GM21786 (cell line): ENCODE measurements around the gene C1orf210.

Experiments used
- ATAC-seq: cut with Tn5 transposase; IDR thresholded peaks from one replicate; pipeline ENCODE4 v1.9.1; 2021; ENCODE audit not compliant: unreplicated experiment

The C1orf210 gene

DNA sequence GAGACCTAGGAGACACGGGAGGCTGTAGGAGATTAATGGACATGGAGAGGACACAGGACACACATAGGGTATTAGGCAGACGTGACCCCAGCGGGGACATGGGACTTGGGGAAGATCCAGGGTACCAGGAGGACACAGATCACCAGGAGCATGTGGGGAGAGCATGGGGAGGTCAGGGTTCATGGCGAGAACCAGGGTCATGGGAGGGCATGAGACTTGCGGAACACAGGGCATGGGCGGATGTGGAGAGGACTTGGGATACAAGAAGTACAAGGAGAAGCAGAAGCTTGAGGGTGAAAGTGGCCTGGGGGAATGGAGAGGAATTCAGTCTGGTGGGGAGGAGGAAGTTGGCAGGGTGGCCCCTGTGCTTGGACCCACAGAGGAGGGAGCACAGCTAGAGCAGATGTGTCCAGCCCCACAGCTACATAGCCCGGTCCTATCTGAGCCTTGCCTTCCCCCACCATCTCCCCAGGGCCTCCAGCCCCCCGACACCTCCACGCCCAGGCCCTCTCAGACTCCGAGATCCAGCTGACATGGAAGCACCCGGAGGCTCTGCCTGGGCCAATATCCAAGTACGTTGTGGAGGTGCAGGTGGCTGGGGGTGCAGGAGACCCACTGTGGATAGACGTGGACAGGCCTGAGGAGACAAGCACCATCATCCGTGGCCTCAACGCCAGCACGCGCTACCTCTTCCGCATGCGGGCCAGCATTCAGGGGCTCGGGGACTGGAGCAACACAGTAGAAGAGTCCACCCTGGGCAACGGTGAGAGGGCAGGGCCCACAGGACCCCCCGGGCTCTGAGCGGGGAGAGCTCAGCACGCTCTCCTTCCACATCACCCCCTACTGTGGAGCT lies 27.5 kb upstream of the C1orf210 start:
- ATAC-seq, result no peak

DNA sequence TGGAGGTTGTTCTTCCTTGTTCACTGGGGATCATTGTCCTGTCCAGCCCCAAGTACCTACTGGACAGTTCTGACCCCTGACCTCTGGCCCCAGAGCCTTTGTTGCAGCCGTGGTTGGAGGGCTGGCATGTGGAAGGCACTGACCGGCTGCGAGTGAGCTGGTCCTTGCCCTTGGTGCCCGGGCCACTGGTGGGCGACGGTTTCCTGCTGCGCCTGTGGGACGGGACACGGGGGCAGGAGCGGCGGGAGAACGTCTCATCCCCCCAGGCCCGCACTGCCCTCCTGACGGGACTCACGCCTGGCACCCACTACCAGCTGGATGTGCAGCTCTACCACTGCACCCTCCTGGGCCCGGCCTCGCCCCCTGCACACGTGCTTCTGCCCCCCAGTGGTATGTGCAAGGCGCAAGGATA lies 26.8 kb upstream of the C1orf210 start:
- no peak for ATAC-seq

- no peak for ATAC-seq
Measured at GRCh38 chr1:43311521-43311920, 26.1 kb upstream of the C1orf210 start.

DNA sequence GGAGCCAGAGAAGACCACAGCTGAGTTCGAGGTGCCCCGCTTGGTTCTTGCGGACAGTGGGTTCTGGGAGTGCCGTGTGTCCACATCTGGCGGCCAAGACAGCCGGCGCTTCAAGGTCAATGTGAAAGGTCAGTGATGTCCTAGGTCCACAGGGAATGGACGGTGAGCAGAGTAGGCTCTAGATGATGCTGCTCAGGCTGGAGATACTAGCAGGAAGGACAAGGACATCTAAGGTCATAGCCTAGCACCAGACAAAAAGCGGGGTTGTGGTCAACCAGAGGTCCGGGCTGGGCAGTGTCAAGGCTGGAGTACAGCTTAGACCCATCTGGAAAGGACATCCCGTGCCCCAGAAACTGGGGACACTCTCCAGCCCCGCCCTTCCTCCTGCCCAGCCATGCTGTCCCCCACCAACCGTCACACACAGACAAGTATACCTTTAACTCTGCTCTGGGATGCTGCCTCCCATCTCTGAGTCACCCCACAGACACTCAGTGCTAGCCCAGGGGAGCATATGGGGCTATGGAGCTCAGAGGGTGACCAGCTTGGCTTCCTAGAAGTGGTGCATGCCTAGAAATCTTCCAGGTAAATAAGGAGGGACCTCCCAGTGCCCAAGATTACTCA lies 24.1 kb upstream of the C1orf210 start:
- ATAC-seq, result no peak

- no peak for ATAC-seq
Measured at GRCh38 chr1:43308635-43309404, 23.4 kb upstream of the C1orf210 start.

DNA sequence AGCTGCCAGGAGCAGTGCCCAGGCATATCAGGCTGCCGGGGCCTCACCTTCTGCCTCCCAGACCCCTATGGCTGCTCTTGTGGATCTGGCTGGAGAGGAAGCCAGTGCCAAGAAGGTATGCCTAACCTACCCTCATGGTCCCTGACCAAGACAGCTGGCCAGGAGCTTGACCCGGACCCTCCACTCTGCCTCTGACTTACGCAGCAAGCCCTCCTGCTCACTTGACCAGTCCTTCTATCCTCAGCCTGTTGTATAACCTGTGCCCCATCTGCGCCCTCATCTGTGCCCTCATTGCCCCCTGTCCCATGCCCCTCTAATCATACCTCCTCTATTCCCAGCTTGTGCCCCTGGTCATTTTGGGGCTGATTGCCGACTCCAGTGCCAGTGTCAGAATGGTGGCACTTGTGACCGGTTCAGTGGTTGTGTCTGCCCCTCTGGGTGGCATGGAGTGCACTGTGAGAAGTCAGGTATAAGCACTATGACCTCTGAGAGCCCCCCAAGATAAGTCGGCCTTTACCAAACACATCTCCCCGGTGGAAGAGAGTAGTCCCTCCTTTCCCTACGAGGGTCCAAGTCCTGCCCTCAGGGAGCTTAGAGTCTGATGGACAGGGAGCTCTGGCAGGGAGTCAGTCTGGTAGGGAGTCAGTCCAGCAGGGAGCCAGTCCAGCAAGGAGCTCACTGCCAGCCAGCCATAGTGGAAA lies 22.2 kb upstream of the C1orf210 start:
- no peak for ATAC-seq

- no peak for ATAC-seq
Measured at GRCh38 chr1:43306688-43307457, 21.5 kb upstream of the C1orf210 start.

DNA sequence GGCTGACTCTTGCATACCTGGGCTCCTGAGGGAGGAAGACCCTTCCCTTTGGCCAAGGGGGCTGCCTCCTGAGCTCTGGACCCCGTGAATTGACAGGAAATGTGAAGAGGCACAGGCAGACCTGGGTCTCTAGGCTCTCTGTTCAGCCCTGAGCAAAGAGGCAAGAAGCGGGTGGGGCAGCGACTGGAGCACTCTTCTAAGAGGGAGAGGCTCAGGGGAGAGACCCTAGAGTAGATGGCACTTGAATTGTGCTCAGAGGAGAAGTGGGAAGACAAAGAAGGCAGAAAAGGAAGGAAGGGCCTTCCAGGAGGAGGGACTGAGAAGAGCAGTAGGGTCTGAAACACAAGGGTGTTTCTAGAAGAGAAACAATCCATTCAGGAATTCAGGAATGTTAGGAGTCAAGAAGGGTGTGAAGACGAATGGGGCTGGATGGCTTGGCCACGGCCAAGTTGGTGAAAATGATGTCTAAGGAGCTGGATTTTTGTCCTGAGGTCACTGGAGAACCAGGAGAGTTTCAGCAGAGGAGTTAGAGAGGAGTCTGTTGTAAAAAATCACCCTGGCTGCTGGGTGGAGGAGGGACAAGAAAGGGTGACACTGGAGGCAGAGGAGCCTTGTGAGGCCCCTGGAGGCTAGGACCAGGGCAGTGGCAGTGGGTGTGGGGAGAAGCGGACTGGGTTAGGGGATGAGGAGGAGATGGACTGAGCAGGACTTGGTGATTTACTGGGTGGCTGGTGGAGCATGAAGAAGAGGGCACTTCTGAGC lies 20.7 kb upstream of the C1orf210 start:
- ATAC-seq, result no peak

- no peak for ATAC-seq
Measured at GRCh38 chr1:43305461-43305860, 20.1 kb upstream of the C1orf210 start.

GRCh38 chr1:43304771-43305300 lies 19.5 kb upstream of the C1orf210 start:
- no peak for ATAC-seq

GRCh38 chr1:43304314-43304681 lies 18.9 kb upstream of the C1orf210 start:
- ATAC-seq, result no peak

GRCh38 chr1:43303471-43304313 lies 18.3 kb upstream of the C1orf210 start:
- no peak for ATAC-seq

DNA sequence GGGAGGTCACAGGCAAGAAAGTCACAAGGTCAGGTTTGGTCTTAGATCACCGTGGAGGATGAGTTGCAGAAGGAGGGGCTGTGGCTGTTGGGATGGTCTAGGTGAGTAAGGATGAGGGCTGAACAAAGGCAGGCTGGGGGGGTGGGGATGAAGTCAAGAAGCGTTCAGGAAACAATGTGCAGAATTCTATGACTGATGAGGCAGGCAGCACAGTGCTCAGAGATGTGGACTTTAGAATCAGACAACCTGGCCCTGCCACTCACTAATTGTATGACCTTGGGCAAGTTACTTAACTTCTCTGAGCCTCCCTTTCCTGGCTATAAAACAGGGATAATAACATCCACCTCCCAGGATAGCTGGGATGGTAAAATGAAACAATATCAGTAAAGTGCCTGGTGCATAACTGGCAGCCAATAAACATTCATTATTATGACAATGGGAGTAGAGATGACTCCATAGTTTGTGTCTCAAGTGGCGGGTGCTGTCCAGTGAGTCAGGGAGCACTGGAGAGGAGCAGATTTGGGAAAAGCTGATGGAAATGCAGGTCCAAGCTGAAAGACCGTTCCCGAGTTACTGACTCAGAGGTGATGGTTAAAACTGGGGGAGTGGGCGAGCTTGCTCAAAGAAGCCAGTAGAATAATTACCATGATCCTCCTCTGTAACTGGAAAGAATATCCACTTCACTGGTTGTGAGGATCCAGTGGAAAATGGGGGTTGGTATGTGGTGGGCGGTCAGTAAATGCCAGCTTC lies 17.5 kb upstream of the C1orf210 start:
- no peak for ATAC-seq

DNA sequence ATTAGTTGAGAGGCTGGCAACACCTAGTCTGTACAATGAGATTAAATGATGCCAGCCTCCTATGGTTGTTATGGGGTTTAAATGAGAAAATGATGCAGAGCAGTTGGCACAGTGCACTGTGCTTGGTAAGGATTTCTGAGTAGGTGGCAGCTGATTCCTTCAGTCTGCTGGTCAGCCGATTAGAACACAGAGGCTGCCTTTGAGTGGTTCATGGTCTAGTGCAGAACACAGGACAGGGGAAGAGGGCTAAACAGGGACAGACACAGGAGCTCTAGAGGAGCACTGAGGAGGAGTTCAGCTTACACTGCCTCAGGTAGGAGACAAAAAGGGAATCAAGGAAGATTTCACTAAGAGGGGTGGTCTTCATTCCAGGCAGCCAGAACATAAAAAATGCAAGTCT lies 16.8 kb upstream of the C1orf210 start:
- no peak for ATAC-seq

GRCh38 chr1:43300378-43301094 lies 15.2 kb upstream of the C1orf210 start, which contains the start of gene TIE1:
TSS of gene TIE1 (plus strand) at chr1:43300982. CDS start at chr1:43301072, 90 bp downstream.
- ATAC-seq, result no peak

GRCh38 chr1:43299101-43299500 lies 13.7 kb upstream of the C1orf210 start:
- ATAC-seq, result no peak

- no peak for ATAC-seq
Measured at GRCh38 chr1:43298055-43298454, 12.7 kb upstream of the C1orf210 start.
